PC-9 (cell line): ENCODE results near the gene SNRNP25. TPM values are rescaled to one million over a fixed set of nuclear protein-coding genes. Genes with fewer than 3 reads are reported as not detected.

Experiments used
- BruUV-seq: library from RNA; stranded (reverse); fragments of 400-500 nt; replicated peaks from 2 replicates; lab custom pipeline; 2021; lab: Mats Ljungman, UMichigan
- CTCF ChIA-PET: fragments of 300-600 bp; sonication (Branson Sonifier 250); formaldehyde crosslinking; loops from one replicate; lab custom pipeline; 2022; ENCODE audit warnings: antibody characterized with exemption; lab: Charles Lee
- POLR2A ChIA-PET: fragments of 300-600 bp; sonication (Branson Sonifier 250); formaldehyde crosslinking; loops from one replicate; lab custom pipeline; 2022; ENCODE audit warnings: antibody characterized with exemption; ENCODE audit not compliant: unreplicated experiment; lab: Charles Lee
- DNase-seq, 2 experiments: peaks; one replicate each; pipeline versions ENCODE4 v3.0.0 to v3.0.0-alpha.2; 2015 to 2022; ENCODE audit warnings: mixed read lengths in 1 of 2
- H2AFZ ChIP-seq: fragments of 200-600 bp; sonication (generic); 2 replicates; pipeline ENCODE4 v1.8.1; 2017; ENCODE audit warnings: antibody characterized with exemption
- H3F3A ChIP-seq: fragments of 200-600 bp; sonication (generic); 2 replicates; pipeline ENCODE4 v1.8.1; 2017; ENCODE audit warnings: antibody characterized with exemption, mild to moderate bottlenecking, low read depth; ENCODE audit not compliant: insufficient read depth
- H3K27ac ChIP-seq: fragments of 200-600 bp; sonication (generic); 2 replicates; pipeline ENCODE4 v1.6.1; 2016; ENCODE audit warnings: mixed run types
- H3K27me3 ChIP-seq: fragments of 200-600 bp; sonication (generic); 2 replicates; pipeline ENCODE4 v1.6.1; 2016; ENCODE audit warnings: low read depth, mixed run types; ENCODE audit not compliant: insufficient read depth
- H3K36me3 ChIP-seq: fragments of 200-600 bp; sonication (generic); 2 replicates; pipeline ENCODE4 v1.6.1; 2016; ENCODE audit warnings: low read depth, mixed run types
- H3K4me1 ChIP-seq: fragments of 200-600 bp; sonication (generic); replicated peaks from 2 replicates; pipeline ENCODE4 v1.6.1; 2016; ENCODE audit warnings: mixed run types; ENCODE audit not compliant: insufficient read depth
- H3K4me2 ChIP-seq: fragments of 200-600 bp; sonication (generic); 2 replicates; pipeline ENCODE4 v1.6.1; 2017; ENCODE audit warnings: mixed run types
- H3K4me3 ChIP-seq: fragments of 200-600 bp; sonication (generic); 2 replicates; pipeline ENCODE4 v1.6.1; 2016; ENCODE audit warnings: mixed run types
- H3K79me2 ChIP-seq: fragments of 200-600 bp; sonication (generic); 2 replicates; pipeline ENCODE4 v1.6.1; 2017; ENCODE audit warnings: low read depth, mixed run types
- H3K9me2 ChIP-seq: fragments of 200-600 bp; sonication (generic); 2 replicates; pipeline ENCODE4 v1.8.1; 2017; ENCODE audit warnings: mild to moderate bottlenecking; ENCODE audit not compliant: insufficient read depth
- H3K9me3 ChIP-seq: fragments of 200-600 bp; sonication (generic); 2 replicates; pipeline ENCODE4 v1.8.1; 2016; ENCODE audit warnings: low read depth; ENCODE audit not compliant: insufficient read depth
- H4K20me1 ChIP-seq: fragments of 200-600 bp; sonication (generic); 2 replicates; pipeline ENCODE4 v1.8.1; 2017; ENCODE audit not compliant: insufficient read depth
- EZH2 ChIP-seq: fragments of 200-600 bp; sonication (generic); IDR thresholded peaks from 2 replicates; pipeline ENCODE4 v1.8.0; 2017; ENCODE audit warnings: antibody characterized with exemption, low read depth
- intact Hi-C: fragments of 100-400 bp; cut with micrococcal nuclease; formaldehyde crosslinking; loops from one replicate; pipeline ENCODE4 v1.10.0; 2022; ENCODE audit not compliant: unreplicated experiment
- total RNA-seq: library from RNA; stranded (reverse); gene quantifications from 2 replicates; pipeline ENCODE4 v1.2.3, GENCODE V29; 2021
- TF ChIP-seq, protein P1 (sequence below): fragments of 200-600 bp; sonication (generic); conservative IDR thresholded peaks from 2 replicates; pipeline ENCODE4 v1.6.1; 2017; ENCODE audit warnings: mixed run types, antibody characterized with exemption, mild to moderate bottlenecking, moderate library complexity

The SNRNP25 gene
- total RNA-seq, 1 experiment from 2014 or later = 61.4 TPM

DNA sequence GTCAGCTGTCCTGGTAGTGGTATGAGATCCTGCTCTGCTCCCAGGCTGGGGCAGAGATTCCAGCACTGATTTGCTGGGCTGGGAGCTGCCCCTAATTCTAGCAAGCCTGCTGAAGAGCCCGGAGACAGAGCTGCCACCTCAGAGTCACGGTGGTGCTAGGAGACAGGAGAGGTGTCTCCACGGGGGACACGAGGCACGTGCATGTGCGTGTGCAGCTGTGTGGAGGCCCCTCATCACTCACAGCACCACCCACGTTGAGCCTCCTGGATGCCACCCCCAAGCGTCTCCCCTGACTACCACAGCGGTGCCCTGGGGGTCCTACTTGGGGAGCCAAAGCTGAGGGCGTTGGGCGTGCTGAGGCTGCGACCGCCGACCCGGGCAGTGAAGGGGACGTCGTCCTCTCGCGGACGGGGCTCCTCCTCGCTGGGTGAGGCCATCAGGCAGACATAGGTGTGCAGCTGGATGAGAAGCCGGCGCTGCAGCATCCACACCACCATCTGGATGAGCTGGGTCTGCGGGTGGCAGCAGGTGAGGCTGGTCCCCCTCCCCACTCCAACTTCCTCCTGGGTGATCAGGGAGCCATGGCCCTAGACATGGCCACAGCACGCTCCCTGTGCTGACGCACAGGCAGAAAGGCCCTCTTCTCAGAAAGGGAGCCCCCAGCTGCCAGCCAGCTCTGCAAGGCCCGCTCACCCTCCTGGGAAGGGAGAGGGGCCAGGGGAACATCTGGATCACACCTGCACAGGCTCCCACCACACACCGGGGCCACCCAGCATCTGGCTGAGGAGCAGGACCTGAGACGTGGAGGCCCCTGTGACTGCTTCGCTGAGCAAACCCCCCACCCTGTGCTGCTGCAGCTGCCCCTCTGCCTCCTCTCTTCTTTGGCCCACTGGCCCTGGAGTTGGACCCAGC is 36.0 kb downstream of the SNRNP25 start:
- no peaks in the 10 kb centered on the region for H3K9me3 ChIP-seq
- peaks cover 10% of the 10 kb centered on the region for H4K20me1 ChIP-seq
- no peak overlapping the region for H3K4me2 ChIP-seq
- H3K9me2 ChIP-seq = no peaks in the 10 kb centered on the region
- intact Hi-C loops = no loop called here
- no peaks in the 10 kb centered on the region for H3K27me3 ChIP-seq
- POLR2A ChIA-PET = no interaction called here
- BruUV-seq = no TSS peak
- H3K4me1 ChIP-seq = no peaks in the 10 kb centered on the region
- CTCF ChIA-PET = no interaction called here
- no peak for DNase-seq
- H3K79me2 ChIP-seq = no peaks in the 10 kb centered on the region
- H3K36me3 ChIP-seq = no peaks in the 10 kb centered on the region
- no peak overlapping the region for H3K27ac ChIP-seq
- no peak for TF ChIP-seq EZH2
- TF ChIP-seq, protein P1, sequence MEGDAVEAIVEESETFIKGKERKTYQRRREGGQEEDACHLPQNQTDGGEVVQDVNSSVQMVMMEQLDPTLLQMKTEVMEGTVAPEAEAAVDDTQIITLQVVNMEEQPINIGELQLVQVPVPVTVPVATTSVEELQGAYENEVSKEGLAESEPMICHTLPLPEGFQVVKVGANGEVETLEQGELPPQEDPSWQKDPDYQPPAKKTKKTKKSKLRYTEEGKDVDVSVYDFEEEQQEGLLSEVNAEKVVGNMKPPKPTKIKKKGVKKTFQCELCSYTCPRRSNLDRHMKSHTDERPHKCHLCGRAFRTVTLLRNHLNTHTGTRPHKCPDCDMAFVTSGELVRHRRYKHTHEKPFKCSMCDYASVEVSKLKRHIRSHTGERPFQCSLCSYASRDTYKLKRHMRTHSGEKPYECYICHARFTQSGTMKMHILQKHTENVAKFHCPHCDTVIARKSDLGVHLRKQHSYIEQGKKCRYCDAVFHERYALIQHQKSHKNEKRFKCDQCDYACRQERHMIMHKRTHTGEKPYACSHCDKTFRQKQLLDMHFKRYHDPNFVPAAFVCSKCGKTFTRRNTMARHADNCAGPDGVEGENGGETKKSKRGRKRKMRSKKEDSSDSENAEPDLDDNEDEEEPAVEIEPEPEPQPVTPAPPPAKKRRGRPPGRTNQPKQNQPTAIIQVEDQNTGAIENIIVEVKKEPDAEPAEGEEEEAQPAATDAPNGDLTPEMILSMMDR = no peak
- H3F3A ChIP-seq = peaks cover 14% of the 10 kb centered on the region; the same call in 1 of the 2 replicates
- H2AFZ ChIP-seq = no peak overlapping the region
- H3K4me3 ChIP-seq = no peak overlapping the region

DNA sequence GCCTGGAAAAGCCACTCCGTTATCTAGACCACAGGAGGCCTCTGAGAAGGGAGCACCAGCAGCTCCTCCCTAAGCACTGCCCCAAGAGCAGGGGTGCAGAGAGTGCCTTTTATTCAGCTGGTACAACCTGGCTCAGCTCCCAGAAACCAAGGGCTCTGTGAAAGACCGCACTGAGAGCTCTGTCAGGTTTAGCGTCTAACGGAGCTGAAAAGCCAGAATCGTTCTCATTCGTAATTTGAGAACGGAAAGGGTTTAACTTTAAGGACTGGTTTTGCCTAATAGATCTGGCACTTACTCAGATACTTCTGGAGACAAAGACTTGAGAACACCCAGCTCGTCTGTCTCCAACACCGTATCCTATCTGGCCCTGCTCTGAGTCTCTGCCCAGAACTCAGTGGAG is 37.9 kb downstream of the SNRNP25 start:
- Histone ChIP-seq H3K79me2 (no peaks in the 10 kb centered on the region), H3K9me3 (no peaks in the 10 kb centered on the region), H3K4me2 (no peak overlapping the region), H3F3A (peaks cover 12% of the 10 kb centered on the region; the same call in 1 of the 2 replicates), H3K4me1 (no peaks in the 10 kb centered on the region), H3K36me3 (no peaks in the 10 kb centered on the region), H3K27ac (no peak overlapping the region), H3K27me3 (no peaks in the 10 kb centered on the region), H3K4me3 (no peak overlapping the region), H4K20me1 (0 out of 2 replicates have a peak, but pooled peaks cover 4% of the 10 kb centered on the region), H3K9me2 (no peaks in the 10 kb centered on the region), H2AFZ (no peak overlapping the region)
- DNase-seq = no peak
- no peak for TF ChIP-seq EZH2
- TF ChIP-seq, protein P1 = no peak
- ChIA-PET CTCF (no interaction called here), POLR2A (no interaction called here)
- BruUV-seq = no TSS peak
- intact Hi-C loops = no loop called here

DNA sequence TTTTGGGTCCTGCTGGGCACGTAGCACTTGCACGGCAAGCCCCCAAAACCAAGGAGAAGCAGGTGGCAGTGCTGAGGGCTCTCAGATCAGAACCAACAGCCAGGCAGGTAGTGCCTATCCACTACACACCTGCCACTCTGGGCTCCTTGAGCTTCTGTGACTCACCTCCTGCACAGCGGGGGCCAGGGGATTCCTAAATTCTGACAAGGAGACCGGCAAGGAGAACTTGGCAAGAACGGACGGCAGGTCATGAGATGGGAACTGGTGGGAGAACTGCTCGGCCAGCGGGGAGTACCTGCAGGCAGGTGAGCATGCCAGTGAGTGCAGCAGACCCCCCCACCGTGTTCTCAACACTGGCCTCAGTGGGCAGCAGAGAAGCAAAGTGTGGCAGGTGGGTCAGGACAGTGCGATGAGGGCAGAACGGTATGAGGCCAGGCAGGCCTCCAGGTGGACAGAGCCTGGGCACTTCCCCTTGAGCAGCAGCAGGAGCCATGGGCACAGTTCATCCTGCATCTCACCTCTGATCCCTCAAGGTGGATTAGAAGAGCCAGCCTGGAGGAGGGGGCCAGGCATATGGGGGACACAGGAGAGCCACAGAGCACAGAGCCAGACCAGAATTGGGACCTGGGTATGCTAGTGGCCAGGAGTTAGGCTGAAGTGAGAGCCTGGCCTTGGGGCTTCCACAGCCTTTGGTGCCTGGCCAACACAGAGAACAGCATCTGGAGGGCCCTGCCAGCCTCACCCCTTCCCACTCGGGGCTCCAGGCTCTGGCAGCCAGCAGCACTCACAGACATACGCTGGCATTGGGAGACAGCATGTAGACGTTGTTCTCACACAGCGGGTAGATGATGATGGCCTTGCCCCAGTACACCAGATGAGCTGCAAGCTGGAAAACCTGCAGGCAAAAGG is 39.1 kb downstream of the SNRNP25 start:
- H3K27me3 ChIP-seq = no peaks in the 10 kb centered on the region
- no peak overlapping the region for H2AFZ ChIP-seq
- no peak for DNase-seq
- H3K4me1 ChIP-seq = no peaks in the 10 kb centered on the region
- H3K4me3 ChIP-seq = no peak overlapping the region
- H4K20me1 ChIP-seq = peaks cover 4% of the 10 kb centered on the region; the same call in 1 of the 2 replicates
- ChIA-PET CTCF (no interaction called here), POLR2A (no interaction called here)
- TF ChIP-seq, protein P1 = no peak
- TF ChIP-seq EZH2 = no peak
- intact Hi-C loops = no loop called here
- H3K9me2 ChIP-seq = no peaks in the 10 kb centered on the region
- no peak overlapping the region for H3K4me2 ChIP-seq
- no peak overlapping the region for H3K27ac ChIP-seq
- H3F3A ChIP-seq = peaks cover 15% of the 10 kb centered on the region; the same call in 1 of the 2 replicates
- H3K9me3 ChIP-seq = no peaks in the 10 kb centered on the region
- H3K79me2 ChIP-seq = no peaks in the 10 kb centered on the region
- H3K36me3 ChIP-seq = no peaks in the 10 kb centered on the region
- no TSS peak for BruUV-seq
